Left hindlimb (tissue), 1 donor: ENCODE data around the gene SDCCAG8.

ENCODE experiments used
- DNase-seq: peaks from one replicate; pipeline ENCODE4 v3.0.0-alpha.2; 2018

SDCCAG8 gene

DNA sequence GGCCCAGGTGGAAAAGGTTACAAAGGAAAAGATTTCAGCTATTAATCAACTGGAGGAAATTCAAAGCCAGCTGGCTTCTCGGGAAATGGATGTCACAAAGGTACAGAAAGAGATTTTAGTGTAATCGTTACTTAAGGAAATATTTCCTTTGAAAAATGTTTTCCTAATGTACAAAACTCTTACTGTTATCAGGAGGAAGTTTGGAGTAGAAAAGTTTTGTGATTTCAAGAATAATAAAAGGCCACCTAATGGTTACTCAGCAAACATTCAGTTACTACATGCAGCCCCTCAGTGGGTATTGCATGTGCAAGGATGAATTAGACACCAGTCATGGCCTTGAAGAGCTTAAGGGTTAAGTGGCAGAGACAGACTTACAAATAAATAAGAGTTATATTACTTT, 85.2 kb downstream of the SDCCAG8 start:
- DNase-seq = no peak

DNA sequence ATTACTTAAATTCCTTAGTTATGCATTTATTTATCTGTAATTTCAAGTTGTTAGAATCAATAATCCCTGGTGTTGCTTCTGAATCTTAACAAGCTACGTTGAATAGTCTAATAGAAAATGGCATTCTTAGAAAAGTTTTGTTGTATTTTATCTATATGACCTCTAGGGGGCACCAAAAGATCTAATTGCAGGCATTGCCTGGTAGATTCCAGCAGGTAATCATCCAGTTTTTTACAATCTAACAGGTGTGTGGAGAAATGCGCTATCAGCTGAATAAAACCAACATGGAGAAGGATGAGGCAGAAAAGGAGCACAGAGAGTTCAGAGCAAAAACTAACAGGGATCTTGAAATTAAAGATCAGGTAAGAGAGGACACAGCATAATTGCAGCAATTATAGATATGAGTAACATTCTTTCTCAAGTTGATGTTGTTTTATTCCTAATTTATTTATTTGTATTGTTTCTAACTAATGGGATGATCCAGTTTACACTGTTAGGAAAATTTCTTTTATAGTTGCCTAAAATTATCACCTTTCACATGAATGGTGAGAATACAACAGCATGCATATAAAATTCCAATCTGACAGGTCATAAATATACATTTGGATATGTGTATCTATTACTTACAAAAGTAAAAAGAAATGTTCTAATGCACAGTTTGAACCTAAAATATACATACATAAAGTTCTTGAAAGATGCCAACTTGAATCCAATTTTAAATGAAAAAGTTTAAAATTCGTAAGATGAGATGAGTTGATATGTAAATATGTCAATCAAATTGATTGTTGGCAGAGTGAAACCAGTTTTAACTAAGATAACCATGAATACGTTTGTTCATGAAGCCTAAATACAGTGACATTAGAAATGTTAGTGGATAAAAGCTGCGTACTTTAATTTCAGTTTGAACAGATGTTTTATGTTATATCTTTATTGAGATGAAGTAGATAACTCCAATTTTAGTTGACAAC, 88.4 kb downstream of the SDCCAG8 start:
- DNase-seq = no peak

DNA sequence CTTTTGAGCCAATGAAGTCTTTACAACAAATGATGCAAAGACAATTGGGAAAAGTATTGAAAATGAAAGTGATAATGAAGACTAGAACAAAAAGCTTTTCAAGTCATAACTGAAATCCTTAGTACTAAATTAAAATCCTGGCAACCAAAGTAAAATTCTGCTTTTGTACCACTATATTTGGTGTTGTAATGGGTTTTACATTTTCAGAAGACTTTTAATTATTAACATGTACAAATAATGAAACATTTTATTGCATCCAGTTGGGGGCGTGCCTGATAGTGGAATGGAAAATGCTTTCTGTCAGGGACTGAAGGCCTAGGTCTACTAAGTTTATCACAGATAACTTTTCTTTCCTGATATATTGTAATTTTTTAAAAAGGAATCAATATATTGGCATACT, 89.4 kb downstream of the SDCCAG8 start:
- DNase-seq = no peak

DNA sequence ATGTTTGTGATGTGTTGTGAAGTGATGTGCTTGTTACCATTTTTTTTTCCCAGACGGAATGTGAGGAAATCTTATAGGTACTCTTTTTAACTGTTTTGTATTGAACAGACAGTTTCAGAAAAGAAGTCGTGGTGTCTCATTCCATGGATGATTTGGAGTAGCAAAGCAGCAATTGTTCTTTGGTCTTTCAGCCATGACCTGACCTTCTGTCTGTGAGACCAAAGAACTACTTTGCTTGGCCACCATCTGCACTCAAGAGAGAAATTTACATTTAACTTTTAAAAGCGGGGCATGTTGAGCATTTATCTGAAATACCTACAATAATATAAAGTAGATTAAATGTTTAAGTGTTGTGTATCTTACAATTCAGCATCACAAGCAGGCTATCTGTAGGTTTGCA, 90.2 kb downstream of the SDCCAG8 start:
- DNase-seq = no peak

DNA sequence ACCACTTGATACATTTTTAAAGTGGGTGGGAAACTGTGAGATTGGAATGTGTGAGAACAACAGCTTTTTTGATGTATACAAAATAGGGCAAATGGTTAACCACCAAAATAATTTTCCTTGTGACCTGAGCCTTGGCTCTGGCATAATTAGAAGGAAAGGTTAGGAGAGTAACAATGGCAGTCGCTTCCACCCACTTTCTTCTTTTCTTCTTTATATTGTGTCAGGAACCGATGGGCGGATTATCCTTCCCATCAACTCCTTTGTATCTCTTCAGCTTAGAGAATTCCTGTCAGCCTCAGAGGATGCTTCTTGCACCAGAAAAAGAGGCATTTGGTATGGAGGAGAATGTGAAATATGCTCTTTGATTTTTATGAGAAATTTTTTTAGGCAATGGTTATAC, 90.6 kb downstream of the SDCCAG8 start:
- no peak for DNase-seq

DNA sequence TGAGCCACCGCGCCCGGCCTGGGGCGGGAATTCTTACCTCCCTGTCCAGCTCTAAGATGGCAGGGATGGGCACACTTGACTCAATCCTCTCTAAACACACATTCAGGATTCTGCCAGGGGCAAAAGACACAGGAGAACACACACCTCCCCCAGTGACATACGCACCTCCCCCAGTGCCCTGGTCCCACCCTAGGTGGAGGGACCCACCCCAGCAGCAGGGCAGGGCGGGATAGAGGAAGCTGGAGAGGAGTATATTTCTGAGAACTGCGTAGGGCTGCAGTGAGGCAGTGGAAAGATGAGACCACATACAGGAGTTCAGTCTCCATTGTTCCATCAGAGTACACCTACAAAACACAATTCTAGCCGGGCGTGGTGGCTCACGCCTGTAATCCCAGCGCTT, 92.5 kb downstream of the SDCCAG8 start:
- DNase-seq = no peak

DNA sequence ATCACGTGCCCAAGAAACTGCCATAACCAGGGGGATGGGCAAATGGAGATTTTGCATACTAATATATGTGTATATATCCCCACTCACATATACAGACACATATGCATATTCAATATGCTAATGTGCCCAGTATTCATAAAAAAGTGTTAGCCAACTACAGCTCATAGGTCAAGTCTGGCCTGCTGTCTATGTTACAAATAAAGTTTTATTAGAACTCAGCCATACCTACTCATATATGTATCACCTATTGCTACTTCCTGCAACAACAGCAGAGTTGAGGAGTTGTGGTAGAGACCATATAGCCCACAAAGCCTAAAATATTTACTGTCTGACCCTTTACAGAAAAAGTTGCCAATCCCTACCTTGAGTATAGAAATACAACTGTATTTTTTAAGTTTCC, 93.3 kb downstream of the SDCCAG8 start:
- DNase-seq = no peak

DNA sequence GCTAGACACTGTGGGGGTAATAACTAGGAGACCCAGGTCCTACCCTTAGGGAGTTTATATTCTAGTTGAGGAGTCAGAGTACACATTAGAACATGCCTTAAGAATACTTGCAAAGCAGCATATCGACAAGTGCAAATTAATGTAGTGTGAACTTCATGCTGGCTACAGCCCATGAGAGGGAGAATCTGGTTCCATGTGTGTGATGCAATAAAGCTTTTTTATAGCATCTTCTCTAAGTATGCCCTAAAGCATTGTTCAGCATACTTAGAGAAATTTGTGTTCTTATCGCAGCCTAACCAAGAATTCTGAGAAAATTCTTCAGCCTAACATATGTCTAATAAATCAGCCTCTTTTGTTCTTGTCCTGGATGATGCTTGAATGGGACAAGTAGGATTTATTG, 95.5 kb downstream of the SDCCAG8 start:
- no peak for DNase-seq

DNA sequence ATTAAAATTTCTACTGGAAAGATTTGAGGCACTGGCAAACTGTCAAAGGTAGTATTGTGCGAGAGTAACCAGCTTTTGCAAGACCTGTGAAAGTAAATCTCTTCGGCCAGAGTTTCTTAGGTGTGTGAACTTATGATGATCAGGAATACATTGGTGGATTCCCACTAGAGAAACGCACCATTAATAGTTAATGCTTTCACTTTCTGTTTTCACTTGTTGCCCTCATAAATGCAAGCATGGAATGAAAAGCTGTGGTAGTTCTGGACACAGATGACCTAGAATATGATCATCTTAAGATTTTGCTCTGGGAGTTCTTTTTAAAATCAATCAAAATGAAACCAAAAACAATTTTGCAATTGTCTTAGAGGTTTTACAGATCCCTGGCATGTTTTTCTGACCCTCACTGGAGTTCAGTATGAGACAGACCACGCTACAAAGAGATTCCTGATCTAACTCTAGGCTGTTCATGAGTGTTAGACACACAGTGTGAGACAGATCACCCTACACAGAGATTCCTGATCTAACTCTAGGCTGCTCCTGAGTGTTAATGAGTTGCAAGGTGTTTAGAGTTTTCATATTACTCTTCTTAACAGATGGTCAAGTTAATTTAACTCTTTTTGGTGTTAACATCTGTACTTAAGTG, 98.8 kb downstream of the SDCCAG8 start:
- DNase-seq = no peak

DNA sequence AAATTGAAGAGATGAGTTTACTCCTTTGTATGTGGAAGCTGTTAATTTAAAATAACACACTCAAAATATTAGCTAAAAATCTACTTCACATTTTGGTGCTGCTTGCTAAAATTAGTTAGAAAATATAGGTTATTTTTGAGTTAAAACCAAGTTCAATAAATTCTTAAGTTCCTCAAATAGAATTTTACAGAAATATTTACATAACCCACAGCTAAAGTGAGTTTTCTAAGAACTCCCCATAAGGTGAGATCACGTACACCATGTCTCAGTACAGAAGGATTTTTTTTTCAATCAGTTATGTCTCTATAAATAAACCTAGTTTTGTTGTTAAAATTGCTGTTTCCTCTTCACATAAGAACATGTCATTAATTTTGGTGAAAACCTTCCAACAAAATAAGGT, 108.0 kb downstream of the SDCCAG8 start:
- no peak for DNase-seq

DNA sequence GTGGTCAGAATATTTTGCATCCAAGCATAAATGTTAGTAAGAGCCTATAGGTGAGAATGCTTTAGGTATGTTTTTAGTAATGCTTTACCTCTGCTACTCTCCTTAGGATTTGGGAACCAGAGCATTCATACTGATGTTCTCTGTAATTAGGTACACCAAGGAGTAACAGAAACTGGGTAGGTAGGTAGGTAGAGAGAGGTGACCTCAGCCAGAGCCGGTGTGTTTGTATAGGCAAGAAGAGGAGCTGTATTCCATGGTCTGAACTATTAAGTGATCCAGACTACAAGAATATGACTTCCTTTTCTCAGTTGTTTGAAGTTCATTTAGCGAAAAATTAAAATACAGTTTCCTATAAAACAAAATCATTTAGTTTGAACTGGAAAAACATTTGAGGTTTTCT, 108.5 kb downstream of the SDCCAG8 start:
- DNase-seq = no peak

DNA sequence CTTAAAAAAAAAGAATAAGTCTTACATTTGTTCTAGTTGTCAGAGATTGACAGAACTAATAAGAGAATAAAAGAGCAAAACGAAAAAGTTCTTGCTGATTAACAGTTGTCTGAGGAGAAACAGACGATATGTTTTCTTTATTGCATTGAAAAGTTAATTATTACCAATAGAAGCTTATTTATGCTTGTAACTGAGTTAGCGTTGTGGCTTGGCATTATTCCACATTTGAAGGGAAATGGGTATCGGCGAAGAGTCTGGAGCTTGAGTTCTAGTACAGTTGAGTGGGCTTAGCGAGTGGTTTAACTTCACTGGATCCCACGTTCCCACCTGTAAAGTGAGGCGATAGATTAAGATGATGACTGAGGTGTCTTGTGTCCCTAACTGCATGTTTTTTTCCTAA, 109.0 kb downstream of the SDCCAG8 start:
- DNase-seq = no peak

DNA sequence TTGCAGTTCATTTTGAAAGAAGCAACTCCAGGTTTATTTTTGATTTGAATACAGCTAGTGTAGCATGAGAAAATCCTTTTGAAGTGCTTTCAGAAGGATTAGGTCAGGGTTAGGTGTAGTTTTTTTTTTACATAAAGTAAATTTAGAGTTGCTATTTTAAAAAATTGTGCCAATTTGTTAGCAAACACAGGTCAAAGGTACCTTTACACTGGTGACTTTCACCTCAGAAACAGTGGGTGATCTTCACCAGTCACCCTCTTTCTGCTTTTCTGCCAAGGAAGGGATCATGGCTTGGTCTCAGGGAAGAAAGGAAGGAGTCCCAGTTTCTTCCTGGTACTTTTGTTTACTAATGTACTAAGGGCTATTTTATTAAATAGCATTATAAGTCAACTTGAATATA, 111.5 kb downstream of the SDCCAG8 start:
- DNase-seq = no peak

DNA sequence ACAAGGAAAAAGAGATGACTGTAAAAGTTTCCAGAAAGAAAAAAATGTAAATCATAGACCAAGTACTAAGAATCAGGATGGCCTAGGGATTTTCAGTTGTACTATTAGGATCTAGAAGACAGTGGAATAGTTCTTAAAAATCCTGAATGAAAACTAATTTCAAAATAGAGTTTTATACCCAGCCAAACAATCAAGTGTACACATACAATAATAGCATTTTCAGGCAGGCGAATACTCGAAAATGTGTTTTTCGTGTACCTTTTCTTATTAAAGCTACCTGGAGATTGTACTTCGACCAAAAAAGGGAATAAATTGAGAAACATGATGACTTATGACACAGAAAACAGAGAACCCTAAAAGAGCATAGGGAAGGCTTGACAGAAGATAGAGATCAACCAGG, 118.6 kb downstream of the SDCCAG8 start:
- no peak for DNase-seq

DNA sequence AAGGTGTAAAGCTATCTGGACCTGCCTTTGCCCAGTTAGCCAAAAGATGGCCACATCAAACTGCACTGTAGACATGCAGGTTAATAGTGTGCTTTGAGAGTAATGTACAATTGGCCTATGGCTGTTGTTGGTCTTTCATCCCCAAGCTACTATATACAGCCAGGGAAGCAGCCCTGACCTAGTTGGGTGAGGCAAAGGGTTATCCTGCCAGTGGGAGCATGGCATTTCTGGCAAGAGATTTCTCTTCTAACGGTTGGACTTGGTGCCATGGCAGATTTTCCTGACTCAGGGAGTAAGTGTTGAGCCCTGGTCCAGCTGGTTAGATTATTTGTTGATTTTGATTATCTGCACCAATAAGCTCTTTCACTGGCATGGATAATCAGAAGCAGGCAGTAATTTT, 119.8 kb downstream of the SDCCAG8 start:
- DNase-seq = no peak

DNA sequence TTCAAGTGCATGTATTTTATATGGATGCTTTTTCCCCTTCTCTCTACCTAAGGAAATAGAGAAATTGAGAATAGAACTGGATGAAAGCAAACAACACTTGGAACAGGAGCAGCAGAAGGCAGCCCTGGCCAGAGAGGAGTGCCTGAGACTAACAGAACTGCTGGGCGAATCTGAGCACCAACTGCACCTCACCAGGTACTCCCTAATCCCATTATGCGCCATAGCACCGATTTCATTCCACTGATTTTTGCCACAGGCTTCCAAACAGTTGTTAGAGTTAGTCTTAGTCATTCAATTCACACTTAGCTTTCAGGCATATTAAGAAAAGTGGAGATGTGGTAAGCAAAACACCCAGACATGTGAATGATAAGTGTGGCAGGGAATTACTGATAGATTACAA, 122.8 kb downstream of the SDCCAG8 start:
- DNase-seq = no peak

DNA sequence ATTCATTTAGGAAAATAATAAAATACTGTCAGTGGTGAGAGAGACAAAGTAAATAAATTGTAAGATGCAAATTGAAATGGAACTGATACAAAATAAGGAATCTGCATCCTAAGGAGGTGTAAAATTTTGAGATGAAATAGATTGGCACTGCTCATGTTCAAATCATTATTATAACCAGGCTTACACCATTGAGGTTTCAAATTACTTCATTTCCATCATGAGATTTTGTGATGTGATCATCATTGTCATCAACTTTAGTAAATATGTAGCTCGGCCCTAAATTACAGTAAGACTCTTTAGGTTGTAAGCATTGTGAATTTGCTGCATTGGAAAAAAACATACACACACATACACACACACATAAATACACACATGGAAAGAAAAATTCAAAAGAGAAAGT, 123.4 kb downstream of the SDCCAG8 start:
- no peak for DNase-seq

DNA sequence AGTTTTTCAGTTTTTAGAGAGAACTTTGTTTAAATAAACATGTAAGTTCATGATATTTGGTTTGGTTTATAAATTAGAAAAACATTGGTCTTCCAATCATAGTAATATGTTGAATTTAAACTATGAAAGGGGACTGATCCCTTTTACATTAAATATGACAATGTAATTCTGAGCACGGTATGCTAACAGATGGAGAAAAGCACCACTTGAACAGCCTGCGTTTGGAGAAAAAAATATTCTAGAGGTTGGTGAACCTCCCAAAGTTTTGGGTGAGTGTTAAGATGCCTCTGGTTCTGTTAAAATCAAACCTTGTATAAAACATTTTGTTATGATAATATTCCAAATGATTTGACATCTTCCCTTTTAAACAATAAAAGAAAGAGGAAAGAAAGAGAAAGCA, 123.9 kb downstream of the SDCCAG8 start:
- no peak for DNase-seq

DNA sequence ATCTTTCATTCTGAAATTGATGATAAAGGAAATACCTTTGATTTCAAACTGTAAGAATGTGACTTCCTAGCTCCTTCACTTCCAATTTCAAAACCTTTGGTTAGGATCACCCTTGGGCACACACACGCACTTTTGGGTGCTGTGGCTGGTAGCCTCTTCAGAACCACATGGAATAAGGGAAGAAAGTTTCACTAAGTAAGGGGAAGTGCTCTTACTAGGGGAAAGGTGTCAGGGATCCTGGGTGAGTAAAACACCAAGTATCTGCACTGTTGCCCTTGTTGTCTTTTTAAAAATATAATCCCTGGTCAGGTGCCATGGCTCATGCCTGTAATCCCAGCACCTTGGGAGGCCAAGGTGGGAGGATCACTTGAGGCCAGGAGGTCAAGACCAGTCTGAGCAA, 132.4 kb downstream of the SDCCAG8 start:
- DNase-seq = no peak

DNA sequence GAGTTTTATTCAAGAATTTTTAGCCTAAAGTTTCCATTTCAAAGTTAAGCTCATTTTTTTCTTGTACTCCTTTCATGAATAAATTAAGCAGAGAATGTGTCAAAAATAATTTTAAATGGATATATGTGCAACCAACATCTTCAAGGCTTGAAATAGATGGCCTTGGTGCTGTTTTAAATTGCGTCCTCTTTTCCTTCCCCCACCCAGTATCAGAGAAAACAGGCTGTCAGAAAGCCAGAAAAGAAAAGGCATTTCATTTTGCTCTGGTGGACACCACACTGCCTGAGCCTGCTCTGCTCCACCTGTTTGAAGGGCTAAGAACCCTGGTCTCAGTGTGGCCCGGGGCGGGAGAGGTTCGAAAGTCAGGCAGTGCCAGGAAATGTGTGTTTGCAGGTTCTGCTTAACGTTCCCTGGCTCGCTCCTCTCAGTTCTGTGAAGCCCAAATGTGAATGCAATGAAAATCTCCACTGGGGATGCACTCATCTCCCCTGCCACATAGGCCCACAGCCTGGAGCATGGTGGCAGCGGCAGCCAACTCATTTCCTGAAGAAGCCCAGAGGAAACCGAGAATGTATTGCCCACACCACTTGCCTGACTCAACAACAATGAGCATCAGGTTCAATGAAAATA, 134.4 kb downstream of the SDCCAG8 start:
- DNase-seq = no peak

DNA sequence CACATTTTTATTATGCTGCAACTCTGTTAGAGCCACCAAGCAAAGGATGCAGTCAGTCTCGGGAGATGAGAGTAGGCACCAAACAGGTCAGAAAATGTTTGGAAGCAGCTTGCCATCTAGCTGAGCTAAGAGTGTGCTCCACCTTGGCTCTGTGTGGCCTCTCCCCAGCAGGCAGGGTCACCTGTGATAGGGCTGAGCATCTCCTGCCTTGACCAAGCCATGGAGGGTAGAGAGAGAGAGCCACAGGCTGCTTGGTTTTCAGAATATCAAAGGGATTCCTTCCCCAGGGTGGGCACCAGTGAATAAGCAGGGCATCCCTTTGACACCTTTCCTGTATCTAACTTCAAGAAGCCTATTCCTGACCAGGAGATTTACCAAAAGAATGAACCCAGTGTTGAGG, 135.5 kb downstream of the SDCCAG8 start:
- no peak for DNase-seq

DNA sequence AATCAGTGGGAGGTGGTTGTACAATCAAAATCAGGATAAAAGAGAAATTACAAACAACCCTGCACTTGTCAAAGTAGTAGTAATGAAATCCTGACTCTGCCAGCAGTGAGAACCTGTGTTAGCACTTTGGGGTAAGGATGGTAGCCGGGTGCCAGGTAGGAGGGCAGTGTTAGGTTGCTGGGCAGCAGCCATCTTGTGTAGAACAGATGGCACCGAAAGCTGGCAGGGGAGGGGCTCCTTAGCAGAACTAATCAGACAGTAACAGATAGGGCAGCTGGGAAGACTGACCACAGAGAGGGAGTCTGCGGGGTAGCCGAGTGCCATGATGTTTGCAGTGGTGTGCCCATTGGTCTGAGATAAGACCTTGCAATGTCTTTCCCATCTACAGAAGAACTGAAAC, 137.3 kb downstream of the SDCCAG8 start:
- DNase-seq = no peak

DNA sequence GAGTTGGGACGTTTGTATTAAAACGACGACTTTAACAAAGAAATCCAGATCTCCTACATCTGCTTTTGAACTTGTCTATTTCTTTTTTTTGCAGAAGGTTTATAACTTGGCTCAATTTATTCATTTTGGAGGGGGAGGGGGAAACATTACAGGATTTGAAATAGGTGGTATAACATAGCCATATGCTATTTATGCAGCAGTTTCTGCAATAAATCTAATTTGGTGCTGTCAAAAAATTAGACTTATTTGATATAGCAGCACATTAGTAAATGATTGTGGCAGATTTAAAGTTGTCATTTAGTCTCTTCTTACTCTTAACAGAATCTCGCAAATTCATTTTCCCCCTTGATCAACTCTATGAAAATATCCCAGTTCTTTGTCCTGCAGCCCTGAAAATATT, 138.2 kb downstream of the SDCCAG8 start:
- no peak for DNase-seq
